Measurements from ENCODE around the gene SLC2A13. TPM values are rescaled to one million over a fixed set of nuclear protein-coding genes. Genes with fewer than 3 reads are reported as not detected.

Gene SLC2A13
- total RNA-seq, 2 donors from 2014 or later, result 10.3 to 12.9 TPM

- Histone ChIP-seq H3K9me3 (ENCODE audit: control insufficient read depth, low read length) (no peaks in the 10 kb centered on the region), H3K27me3 (ENCODE audit: control insufficient read depth, insufficient read depth, low read length, poor library complexity, severe bottlenecking) (no peaks in the 10 kb centered on the region), H3K9ac (ENCODE audit: extremely low read depth, low read length, poor library complexity, severe bottlenecking) (no peak overlapping the region), H3K27ac (ENCODE audit: low read depth, low read length) (no peak overlapping the region), H3K4me3 (ENCODE audit: low read length) (no peak overlapping the region), H3K36me3 (ENCODE audit: control insufficient read depth, insufficient read depth, low read length) (no peaks in the 10 kb centered on the region), H3K4me1 (ENCODE audit: control insufficient read depth, insufficient read depth, low read length) (no peaks in the 10 kb centered on the region)
- WGBS, 2 experiments (ENCODE audit: insufficient coverage in 1 of 2, insufficient read length in 1 of 2), result 91 to 100% methylated on average over 1 to 2 of the region's 2 CpGs
- Mint-ChIP-seq H3K4me3 (no peak overlapping the region), H3K27ac (no peak overlapping the region), H3K9me3 (no peaks in the 10 kb centered on the region), H3K27me3 (ENCODE audit: insufficient read depth) (no peaks in the 10 kb centered on the region), H3K4me1 (peaks cover 16% of the 10 kb centered on the region), H3K36me3 (ENCODE audit: low read depth) (no peaks in the 10 kb centered on the region)
- no peak for TF ChIP-seq CTCF (conservative IDR thresholded peaks at IDR 0.05)
- no peak for DNase-seq
These were observed 146.8 kb downstream of the SLC2A13 start for GRCh38 chr12:39959031-39959430.

GRCh38 chr12:39958377-39958776 is 147.5 kb downstream of the SLC2A13 start:
- Histone ChIP-seq H3K27me3 (ENCODE audit: control insufficient read depth, insufficient read depth, low read length, poor library complexity, severe bottlenecking) (no peaks in the 10 kb centered on the region), H3K4me1 (ENCODE audit: control insufficient read depth, insufficient read depth, low read length) (no peaks in the 10 kb centered on the region), H3K9me3 (ENCODE audit: control insufficient read depth, low read length) (no peaks in the 10 kb centered on the region), H3K36me3 (ENCODE audit: control insufficient read depth, insufficient read depth, low read length) (no peaks in the 10 kb centered on the region), H3K9ac (ENCODE audit: extremely low read depth, low read length, poor library complexity, severe bottlenecking) (no peak overlapping the region), H3K27ac (ENCODE audit: low read depth, low read length) (no peak overlapping the region), H3K4me3 (ENCODE audit: low read length) (no peak overlapping the region)
- Mint-ChIP-seq H3K36me3 (ENCODE audit: low read depth) (no peaks in the 10 kb centered on the region), H3K27me3 (ENCODE audit: insufficient read depth) (no peaks in the 10 kb centered on the region), H3K27ac (no peak overlapping the region), H3K4me1 (peaks cover 16% of the 10 kb centered on the region), H3K4me3 (no peak overlapping the region), H3K9me3 (no peaks in the 10 kb centered on the region)
- whole genome bisulfite sequencing, 2 experiments (ENCODE audit: insufficient coverage in 1 of 2, insufficient read length in 1 of 2), result 63 to 86% methylated on average over 2 to 3 of the region's 3 CpGs
- TF ChIP-seq CTCF (conservative IDR thresholded peaks at IDR 0.05), result peak; percentile 75
- peak; percentile 79 for DNase-seq

- TF ChIP-seq CTCF (conservative IDR thresholded peaks at IDR 0.05), result no peak
- Mint-ChIP-seq H3K9me3 (no peaks in the 10 kb centered on the region), H3K27ac (no peak overlapping the region), H3K4me3 (no peak overlapping the region), H3K27me3 (ENCODE audit: insufficient read depth) (no peaks in the 10 kb centered on the region), H3K36me3 (ENCODE audit: low read depth) (no peaks in the 10 kb centered on the region), H3K4me1 (peaks cover 16% of the 10 kb centered on the region)
- H3K36me3 ChIP-seq (ENCODE audit: control insufficient read depth, insufficient read depth, low read length), result no peaks in the 10 kb centered on the region
- no peak overlapping the region for H3K4me3 ChIP-seq (ENCODE audit: low read length)
- H3K9me3 ChIP-seq (ENCODE audit: control insufficient read depth, low read length), result no peaks in the 10 kb centered on the region
- H3K27ac ChIP-seq (ENCODE audit: low read depth, low read length), result no peak overlapping the region
- no peaks in the 10 kb centered on the region for H3K4me1 ChIP-seq (ENCODE audit: control insufficient read depth, insufficient read depth, low read length)
- no peaks in the 10 kb centered on the region for H3K27me3 ChIP-seq (ENCODE audit: control insufficient read depth, insufficient read depth, low read length, poor library complexity, severe bottlenecking)
- no peak overlapping the region for H3K9ac ChIP-seq (ENCODE audit: extremely low read depth, low read length, poor library complexity, severe bottlenecking)
- no peak for DNase-seq
- WGBS, 2 experiments (ENCODE audit: insufficient coverage in 1 of 2, insufficient read length in 1 of 2), result 68 to 75% methylated on average over 2 of the region's 2 CpGs
These were observed 149.2 kb downstream of the SLC2A13 start for GRCh38 chr12:39956725-39957124.
